ENCODE data around the gene THSD7B. TPM values are rescaled to one million over a fixed set of nuclear protein-coding genes. Genes with fewer than 3 reads are reported as not detected.
"Not testable (repeated sequence)": the region's sequence is repeated elsewhere in the genome, so short reads cannot be mapped to it uniquely, and the experiment has no call there.

THSD7B gene
- total RNA-seq, 1 donor from 2014 or later, result not detected

- ATAC-seq (ENCODE audit: low read depth), result no peak
- intact Hi-C loops (cut with micrococcal nuclease), result no loop called here
- ChIA-PET POLR2A (no interaction called here), CTCF (no interaction called here)
- no peaks in the 10 kb centered on the region for H3K4me1 Mint-ChIP-seq
- no peaks in the 10 kb centered on the region for H3K36me3 Mint-ChIP-seq (ENCODE audit: low read depth)
- no peaks in the 10 kb centered on the region for H3K27me3 Mint-ChIP-seq
- H3K9me3 Mint-ChIP-seq, result no peaks in the 10 kb centered on the region
- H3K27ac Mint-ChIP-seq, result no peak overlapping the region
- no peak for DNase-seq
- TF ChIP-seq CTCF (IDR thresholded peaks at IDR 0.05), result no peak
- H3K4me3 Mint-ChIP-seq, result no peak overlapping the region
Measured at GRCh38 chr2:137321566-137321965, 556.2 kb downstream of the THSD7B start.

- POLR2A ChIA-PET; H3K36me3 Mint-ChIP-seq (ENCODE audit: low read depth); H3K9me3 Mint-ChIP-seq; ATAC-seq (ENCODE audit: low read depth); H3K27ac Mint-ChIP-seq; H3K27me3 Mint-ChIP-seq; CTCF ChIA-PET; intact Hi-C loops (cut with micrococcal nuclease); DNase-seq; H3K4me1 Mint-ChIP-seq; H3K4me3 Mint-ChIP-seq: not testable (repeated sequence)
Measured at GRCh38 chr2:137331562-137331961, 566.2 kb downstream of the THSD7B start.

GRCh38 chr2:137333386-137334165 lies 568.2 kb downstream of the THSD7B start:
- POLR2A ChIA-PET, result no interaction called here
- H3K9me3 Mint-ChIP-seq, result peaks cover 3% of the 10 kb centered on the region
- no peaks in the 10 kb centered on the region for H3K4me1 Mint-ChIP-seq
- H3K36me3 Mint-ChIP-seq (ENCODE audit: low read depth), result no peaks in the 10 kb centered on the region
- H3K27ac Mint-ChIP-seq, result no peak overlapping the region
- no peaks in the 10 kb centered on the region for H3K27me3 Mint-ChIP-seq
- intact Hi-C loops (cut with micrococcal nuclease), result no loop called here
- H3K4me3 Mint-ChIP-seq, result no peak overlapping the region
- CTCF ChIA-PET, result no interaction called here
- no peak for TF ChIP-seq CTCF (IDR thresholded peaks at IDR 0.05)
- ATAC-seq (ENCODE audit: low read depth) (no peak), DNase-seq (no peak)

GRCh38 chr2:137336067-137336466 lies 570.7 kb downstream of the THSD7B start:
- ChIA-PET CTCF (no interaction called here), POLR2A (no interaction called here)
- Mint-ChIP-seq H3K4me1 (no peaks in the 10 kb centered on the region), H3K27me3 (no peaks in the 10 kb centered on the region), H3K4me3 (no peak overlapping the region), H3K36me3 (ENCODE audit: low read depth) (no peaks in the 10 kb centered on the region), H3K27ac (no peak overlapping the region), H3K9me3 (no peaks in the 10 kb centered on the region)
- intact Hi-C loops (cut with micrococcal nuclease), result no loop called here
- DNase-seq, result no peak
- no peak for TF ChIP-seq CTCF (IDR thresholded peaks at IDR 0.05)
- no peak for ATAC-seq (ENCODE audit: low read depth)

GRCh38 chr2:137339051-137339450 lies 573.7 kb downstream of the THSD7B start:
- intact Hi-C loops (cut with micrococcal nuclease), result no loop called here
- CTCF ChIA-PET, result no interaction called here
- POLR2A ChIA-PET, result no interaction called here

More at GRCh38 chr2:137339051-137339450, 573.7 kb downstream of the THSD7B start:
- Mint-ChIP-seq H3K36me3 (ENCODE audit: low read depth) (no peaks in the 10 kb centered on the region), H3K9me3 (no peaks in the 10 kb centered on the region), H3K4me1 (no peaks in the 10 kb centered on the region), H3K27me3 (no peaks in the 10 kb centered on the region), H3K27ac (no peak overlapping the region), H3K4me3 (no peak overlapping the region)
- no peak for ATAC-seq (ENCODE audit: low read depth)
- no peak for TF ChIP-seq CTCF (IDR thresholded peaks at IDR 0.05)
- DNase-seq, result no peak
